K562 (cell line): ENCODE data around the gene GABPB2. TPM values are rescaled to one million over a fixed set of nuclear protein-coding genes. Genes with fewer than 3 reads are reported as not detected.
A peak's percentile ranks its signal among the peaks of the same experiment; 100 is the strongest.

Experiments used
- FIP1L1 ChIP-seq: fragments of 200-400 bp; formaldehyde crosslinking; IDR thresholded peaks from 2 replicates; pipeline ENCODE4 v1.6.1; 2018; ENCODE audit warnings: mild to moderate bottlenecking, low read depth, low read length; ENCODE audit not compliant: poor library complexity, severe bottlenecking
- FOXK2 ChIP-seq, 2 experiments: fragments of 450-650 bp; IDR thresholded peaks in 1 of 2; conservative IDR thresholded peaks in 1 of 2; 2 replicates each; pipeline ENCODE4 v1.6.1; 2016; ENCODE audit warnings: low read depth in 2 of 2, mild to moderate bottlenecking in 1 of 2
- KLF16 ChIP-seq: IDR thresholded peaks from 2 replicates; pipeline ENCODE4 v1.6.1; 2016; ENCODE audit warnings: antibody characterized with exemption
- LCOR ChIP-seq: sonication (generic); formaldehyde crosslinking; IDR thresholded peaks from 2 replicates; pipeline ENCODE4 v1.8.0; 2022; ENCODE audit warnings: mild to moderate bottlenecking, missing genetic modification reagents
- MCM7 ChIP-seq, 2 experiments: fragments of 450-650 bp; IDR thresholded peaks; 2 replicates each; pipeline ENCODE4 v1.6.1; 2016 to 2018
- MTF1 ChIP-seq: fragments of 250-450 bp; sonication (Bioruptor Pico); IDR thresholded peaks from 2 replicates; pipeline ENCODE4 v1.9.0; 2021; ENCODE audit warnings: moderate library complexity, mild to moderate bottlenecking, inconsistent platforms, borderline replicate concordance
- NRF1 ChIP-seq, 2 experiments: fragments of 450-650 bp; IDR thresholded peaks in 1 of 2; conservative IDR thresholded peaks in 1 of 2; 2 replicates each; pipeline ENCODE4 v1.6.1; 2014; ENCODE audit warnings: mild to moderate bottlenecking in 2 of 2
- RBM25 ChIP-seq: fragments of 200-400 bp; formaldehyde crosslinking; IDR thresholded peaks from 2 replicates; pipeline ENCODE4 v1.6.1; 2018; ENCODE audit warnings: low read length, low read depth, moderate library complexity; ENCODE audit not compliant: severe bottlenecking
- SPI1 ChIP-seq: IDR thresholded peaks from 2 replicates; pipeline ENCODE4 v1.6.1; 2011; ENCODE audit warnings: low read depth, low read length, control low read depth, borderline replicate concordance
- SRSF3 ChIP-seq: fragments of 200-400 bp; formaldehyde crosslinking; IDR thresholded peaks from 2 replicates; pipeline ENCODE4 v1.6.1; 2016; ENCODE audit warnings: mild to moderate bottlenecking, low read length, moderate library complexity; ENCODE audit not compliant: insufficient read depth
- polyA plus RNA-seq, 8 experiments: library from polyadenylated mRNA; depleted of rRNA in 4 of 8; stranded (reverse) in 5 of 8; unstranded in 3 of 8; fragments of >200 nt; fragmentation: Nextera tagmentation in 2 of 8; fragmentation: Illumina TruSeq in 1 of 8; extraction: Ambion mirVana in 2 of 8; extraction: Trizol in 1 of 8; gene quantifications; 2 replicates each; pipeline versions ENCODE4 v1.2.1 to v1.2.3, GENCODE V29; 2011 to 2014; ENCODE audit warnings: inconsistent platforms in 1 of 8, missing spikeins in 1 of 8
- total RNA-seq, 7 experiments: library from RNA; depleted of rRNA in 6 of 7; stranded (reverse); fragments of >200 nt in 6 of 7; fragmentation: Illumina TruSeq in 2 of 7; extraction: Trizol in 2 of 7; gene quantifications; 2 replicates each; pipeline versions ENCODE4 v1.2.1 to v1.2.3, GENCODE V29; 2011 to 2021; ENCODE audit warnings: low replicate concordance in 1 of 7
- TF ChIP-seq, protein P1 (sequence below): sonication (generic); formaldehyde crosslinking; IDR thresholded peaks from 2 replicates; pipeline ENCODE4 v1.8.0; 2023; ENCODE audit warnings: missing genetic modification reagents, mild to moderate bottlenecking, borderline replicate concordance
- TF ChIP-seq, protein P2 (sequence below): fragments of 250-450 bp; sonication (Bioruptor Pico); IDR thresholded peaks from 2 replicates; pipeline ENCODE4 v1.8.0; 2022; ENCODE audit warnings: moderate library complexity, mild to moderate bottlenecking, inconsistent platforms
- TF ChIP-seq, protein P3 (sequence below): fragments of 450-650 bp; IDR thresholded peaks from 2 replicates; pipeline ENCODE4 v1.6.1; 2016; ENCODE audit warnings: borderline replicate concordance
- TF ChIP-seq, protein P4 (sequence below): fragments of 250-450 bp; sonication (Bioruptor Pico); IDR thresholded peaks from 2 replicates; pipeline ENCODE4 v1.4.0; 2020; ENCODE audit warnings: mild to moderate bottlenecking
- TF ChIP-seq, protein P5 (sequence below): sonication (generic); formaldehyde crosslinking; IDR thresholded peaks from 2 replicates; pipeline ENCODE4 v1.8.0; 2022; ENCODE audit warnings: missing genetic modification reagents, mild to moderate bottlenecking, borderline replicate concordance

Gene GABPB2
- total and polyA plus RNA-seq, 9 of the 15 experiments (the other 6 are each of a cell fraction or from before 2014, with no cell fraction given): 2.2 to 13.3 (median 6.1) TPM

DNA sequence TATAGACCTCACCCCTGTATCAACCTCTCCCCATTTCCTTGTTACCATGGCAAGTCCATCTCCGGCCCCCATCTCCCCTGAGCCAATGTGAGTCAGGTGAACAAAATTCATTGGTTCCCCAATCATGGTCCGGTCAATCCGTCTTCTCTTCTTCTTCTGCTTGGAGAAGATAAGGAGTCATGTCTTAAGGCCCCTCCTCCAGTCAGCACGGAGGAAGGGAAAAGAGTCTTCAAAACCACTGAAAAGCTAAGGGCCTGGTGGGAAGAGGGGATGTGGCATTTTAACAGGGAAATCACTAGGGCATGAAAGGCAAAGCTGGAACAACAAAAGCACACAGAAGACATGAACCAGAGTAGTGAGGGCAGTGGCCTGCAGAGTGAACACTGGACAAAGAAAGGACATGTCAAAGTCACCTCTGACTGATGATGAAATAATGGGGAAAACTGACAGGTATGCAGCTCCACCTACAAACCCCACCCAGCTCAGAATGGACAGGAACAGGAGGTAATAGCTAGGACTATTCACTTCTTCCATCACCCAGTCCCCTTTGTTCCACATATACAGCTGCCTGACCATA lies 15.5 kb upstream of the GABPB2 start (continued):
- TF ChIP-seq, protein P1, sequence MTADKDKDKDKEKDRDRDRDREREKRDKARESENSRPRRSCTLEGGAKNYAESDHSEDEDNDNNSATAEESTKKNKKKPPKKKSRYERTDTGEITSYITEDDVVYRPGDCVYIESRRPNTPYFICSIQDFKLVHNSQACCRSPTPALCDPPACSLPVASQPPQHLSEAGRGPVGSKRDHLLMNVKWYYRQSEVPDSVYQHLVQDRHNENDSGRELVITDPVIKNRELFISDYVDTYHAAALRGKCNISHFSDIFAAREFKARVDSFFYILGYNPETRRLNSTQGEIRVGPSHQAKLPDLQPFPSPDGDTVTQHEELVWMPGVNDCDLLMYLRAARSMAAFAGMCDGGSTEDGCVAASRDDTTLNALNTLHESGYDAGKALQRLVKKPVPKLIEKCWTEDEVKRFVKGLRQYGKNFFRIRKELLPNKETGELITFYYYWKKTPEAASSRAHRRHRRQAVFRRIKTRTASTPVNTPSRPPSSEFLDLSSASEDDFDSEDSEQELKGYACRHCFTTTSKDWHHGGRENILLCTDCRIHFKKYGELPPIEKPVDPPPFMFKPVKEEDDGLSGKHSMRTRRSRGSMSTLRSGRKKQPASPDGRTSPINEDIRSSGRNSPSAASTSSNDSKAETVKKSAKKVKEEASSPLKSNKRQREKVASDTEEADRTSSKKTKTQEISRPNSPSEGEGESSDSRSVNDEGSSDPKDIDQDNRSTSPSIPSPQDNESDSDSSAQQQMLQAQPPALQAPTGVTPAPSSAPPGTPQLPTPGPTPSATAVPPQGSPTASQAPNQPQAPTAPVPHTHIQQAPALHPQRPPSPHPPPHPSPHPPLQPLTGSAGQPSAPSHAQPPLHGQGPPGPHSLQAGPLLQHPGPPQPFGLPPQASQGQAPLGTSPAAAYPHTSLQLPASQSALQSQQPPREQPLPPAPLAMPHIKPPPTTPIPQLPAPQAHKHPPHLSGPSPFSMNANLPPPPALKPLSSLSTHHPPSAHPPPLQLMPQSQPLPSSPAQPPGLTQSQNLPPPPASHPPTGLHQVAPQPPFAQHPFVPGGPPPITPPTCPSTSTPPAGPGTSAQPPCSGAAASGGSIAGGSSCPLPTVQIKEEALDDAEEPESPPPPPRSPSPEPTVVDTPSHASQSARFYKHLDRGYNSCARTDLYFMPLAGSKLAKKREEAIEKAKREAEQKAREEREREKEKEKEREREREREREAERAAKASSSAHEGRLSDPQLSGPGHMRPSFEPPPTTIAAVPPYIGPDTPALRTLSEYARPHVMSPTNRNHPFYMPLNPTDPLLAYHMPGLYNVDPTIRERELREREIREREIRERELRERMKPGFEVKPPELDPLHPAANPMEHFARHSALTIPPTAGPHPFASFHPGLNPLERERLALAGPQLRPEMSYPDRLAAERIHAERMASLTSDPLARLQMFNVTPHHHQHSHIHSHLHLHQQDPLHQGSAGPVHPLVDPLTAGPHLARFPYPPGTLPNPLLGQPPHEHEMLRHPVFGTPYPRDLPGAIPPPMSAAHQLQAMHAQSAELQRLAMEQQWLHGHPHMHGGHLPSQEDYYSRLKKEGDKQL (CRISPR knock-in tag): no peak
- TF ChIP-seq MCM7 (IDR thresholded peaks at IDR 0.05) (no peak), MTF1 (CRISPR knock-in tag) (no peak), SPI1 (0 out of 2 replicates have a peak, but pooled peaks have one; percentile 16), SRSF3 (no peak), FOXK2 (conservative IDR thresholded peaks at IDR 0.05 in 1 of 2, IDR thresholded peaks at IDR 0.05 in 1 of 2; ENCODE audit: low read depth in 2 of 2) (0 out of 4 replicates have a peak, but pooled peaks of 1 of the 2 experiments have one; percentile 32), FIP1L1 (no peak), LCOR (peak; percentile 61; the same call in 1 of the 2 replicates), KLF16 (no peak), NRF1 (conservative IDR thresholded peaks at IDR 0.05 in 1 of 2, IDR thresholded peaks at IDR 0.05 in 1 of 2) (no peak), RBM25 (no peak)
- TF ChIP-seq, protein P2, sequence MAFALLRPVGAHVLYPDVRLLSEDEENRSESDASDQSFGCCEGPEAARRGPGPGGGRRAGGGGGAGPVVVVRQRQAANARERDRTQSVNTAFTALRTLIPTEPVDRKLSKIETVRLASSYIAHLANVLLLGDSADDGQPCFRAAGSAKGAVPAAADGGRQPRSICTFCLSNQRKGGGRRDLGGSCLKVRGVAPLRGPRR: no peak
- TF ChIP-seq, protein P3, sequence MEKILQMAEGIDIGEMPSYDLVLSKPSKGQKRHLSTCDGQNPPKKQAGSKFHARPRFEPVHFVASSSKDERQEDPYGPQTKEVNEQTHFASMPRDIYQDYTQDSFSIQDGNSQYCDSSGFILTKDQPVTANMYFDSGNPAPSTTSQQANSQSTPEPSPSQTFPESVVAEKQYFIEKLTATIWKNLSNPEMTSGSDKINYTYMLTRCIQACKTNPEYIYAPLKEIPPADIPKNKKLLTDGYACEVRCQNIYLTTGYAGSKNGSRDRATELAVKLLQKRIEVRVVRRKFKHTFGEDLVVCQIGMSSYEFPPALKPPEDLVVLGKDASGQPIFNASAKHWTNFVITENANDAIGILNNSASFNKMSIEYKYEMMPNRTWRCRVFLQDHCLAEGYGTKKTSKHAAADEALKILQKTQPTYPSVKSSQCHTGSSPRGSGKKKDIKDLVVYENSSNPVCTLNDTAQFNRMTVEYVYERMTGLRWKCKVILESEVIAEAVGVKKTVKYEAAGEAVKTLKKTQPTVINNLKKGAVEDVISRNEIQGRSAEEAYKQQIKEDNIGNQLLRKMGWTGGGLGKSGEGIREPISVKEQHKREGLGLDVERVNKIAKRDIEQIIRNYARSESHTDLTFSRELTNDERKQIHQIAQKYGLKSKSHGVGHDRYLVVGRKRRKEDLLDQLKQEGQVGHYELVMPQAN: 0 out of 2 replicates have a peak, but pooled peaks have one; percentile 16
- TF ChIP-seq, protein P4, sequence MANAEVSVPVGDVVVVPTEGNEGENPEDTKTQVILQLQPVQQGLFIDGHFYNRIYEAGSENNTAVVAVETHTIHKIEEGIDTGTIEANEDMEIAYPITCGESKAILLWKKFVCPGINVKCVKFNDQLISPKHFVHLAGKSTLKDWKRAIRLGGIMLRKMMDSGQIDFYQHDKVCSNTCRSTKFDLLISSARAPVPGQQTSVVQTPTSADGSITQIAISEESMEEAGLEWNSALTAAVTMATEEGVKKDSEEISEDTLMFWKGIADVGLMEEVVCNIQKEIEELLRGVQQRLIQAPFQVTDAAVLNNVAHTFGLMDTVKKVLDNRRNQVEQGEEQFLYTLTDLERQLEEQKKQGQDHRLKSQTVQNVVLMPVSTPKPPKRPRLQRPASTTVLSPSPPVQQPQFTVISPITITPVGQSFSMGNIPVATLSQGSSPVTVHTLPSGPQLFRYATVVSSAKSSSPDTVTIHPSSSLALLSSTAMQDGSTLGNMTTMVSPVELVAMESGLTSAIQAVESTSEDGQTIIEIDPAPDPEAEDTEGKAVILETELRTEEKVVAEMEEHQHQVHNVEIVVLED (CRISPR knock-in tag): no peak
- TF ChIP-seq, protein P5, sequence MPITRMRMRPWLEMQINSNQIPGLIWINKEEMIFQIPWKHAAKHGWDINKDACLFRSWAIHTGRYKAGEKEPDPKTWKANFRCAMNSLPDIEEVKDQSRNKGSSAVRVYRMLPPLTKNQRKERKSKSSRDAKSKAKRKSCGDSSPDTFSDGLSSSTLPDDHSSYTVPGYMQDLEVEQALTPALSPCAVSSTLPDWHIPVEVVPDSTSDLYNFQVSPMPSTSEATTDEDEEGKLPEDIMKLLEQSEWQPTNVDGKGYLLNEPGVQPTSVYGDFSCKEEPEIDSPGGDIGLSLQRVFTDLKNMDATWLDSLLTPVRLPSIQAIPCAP (CRISPR knock-in tag): no peak
